ENCODE data around the gene LIME1.
A peak's percentile ranks its signal among the peaks of the same experiment; 100 is the strongest.

The LIME1 gene

GRCh38 chr20:63735859-63736718, at the start of gene LIME1:
Gene LIME1, plus strand, starts transcription at chr20:63736664. Its CDS starts 886 bp downstream, at chr20:63737550.
- peak in 2 of 4 experiments; percentile 54 to 78 for DNase-seq

- DNase-seq: no peak
Measured at GRCh38 chr20:63687419-63688178, 48.9 kb upstream of the LIME1 start.

DNA sequence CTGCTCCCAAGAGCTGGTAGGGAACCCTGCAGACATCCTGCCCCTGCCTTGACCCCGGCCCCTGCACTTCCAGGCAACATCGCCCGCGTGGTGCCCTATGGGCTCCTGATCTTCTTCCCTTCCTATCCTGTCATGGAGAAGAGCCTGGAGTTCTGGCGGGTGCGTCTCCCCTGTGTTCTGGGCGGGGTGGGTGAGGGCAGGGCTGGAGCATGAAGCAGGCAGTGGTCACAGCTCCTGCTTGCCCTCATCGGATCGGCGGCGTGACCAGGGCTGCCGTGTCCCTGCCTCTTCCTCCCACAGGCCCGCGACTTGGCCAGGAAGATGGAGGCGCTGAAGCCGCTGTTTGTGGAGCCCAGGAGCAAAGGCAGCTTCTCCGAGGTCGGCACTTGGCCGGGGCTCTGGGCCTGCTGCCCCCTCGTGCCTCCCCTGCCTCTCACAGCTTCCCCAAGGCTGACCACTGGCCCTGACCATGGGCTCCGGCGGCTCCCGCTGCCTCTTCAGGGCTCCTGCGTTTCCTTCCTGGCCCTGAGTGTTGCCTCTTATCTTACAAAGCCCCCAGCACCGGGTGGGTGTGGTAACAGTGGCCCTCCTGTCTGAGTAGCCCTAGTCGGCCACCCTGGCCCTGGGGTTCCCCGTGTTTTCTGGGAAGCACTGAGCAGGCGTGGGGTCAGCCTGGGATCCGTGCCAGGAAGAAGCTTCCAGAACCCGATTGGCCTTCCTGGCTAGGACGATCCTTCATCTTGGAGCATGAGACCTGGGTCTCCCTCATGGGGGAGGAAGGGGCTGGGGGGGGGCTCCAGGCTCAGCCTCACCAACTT, 48.0 kb upstream of the LIME1 start:
- DNase-seq: no peak

DNA sequence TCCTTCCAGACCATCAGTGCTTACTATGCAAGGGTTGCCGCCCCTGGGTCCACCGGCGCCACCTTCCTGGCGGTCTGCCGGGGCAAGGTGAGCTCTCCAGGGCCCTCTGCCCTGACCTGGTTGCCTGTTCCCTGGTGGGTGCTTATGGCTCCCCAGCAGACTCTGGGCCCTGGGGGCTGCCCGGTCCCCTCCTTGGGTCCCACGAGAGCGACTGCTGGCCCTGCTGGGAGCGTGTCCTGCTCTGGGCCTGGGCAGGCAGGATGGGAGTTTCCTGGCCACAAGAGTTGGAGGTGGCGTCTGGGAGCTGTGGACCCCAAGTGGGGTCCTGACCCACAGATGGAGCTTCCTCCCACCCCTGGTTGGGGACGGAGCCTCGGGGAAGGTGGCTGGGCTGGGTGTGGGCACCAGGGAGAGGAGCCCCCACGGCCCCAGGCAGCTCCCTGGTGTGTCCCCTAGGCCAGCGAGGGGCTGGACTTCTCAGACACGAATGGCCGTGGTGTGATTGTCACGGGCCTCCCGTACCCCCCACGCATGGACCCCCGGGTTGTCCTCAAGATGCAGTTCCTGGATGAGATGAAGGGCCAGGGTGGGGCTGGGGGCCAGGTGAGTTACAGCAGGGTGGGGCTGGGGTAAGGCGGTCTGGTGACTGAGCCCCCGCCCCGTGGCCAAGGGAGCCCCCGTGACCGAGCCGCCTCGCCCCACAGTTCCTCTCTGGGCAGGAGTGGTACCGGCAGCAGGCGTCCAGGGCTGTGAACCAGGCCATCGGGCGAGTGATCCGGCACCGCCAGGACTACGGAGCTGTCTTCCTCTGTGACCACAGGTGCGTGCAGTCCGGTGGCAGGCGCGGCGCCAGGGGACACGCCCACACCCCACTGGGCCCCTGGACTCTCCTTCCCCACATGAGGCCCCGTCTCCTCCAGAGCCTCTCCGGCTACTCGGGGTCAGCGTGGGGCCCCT, 47.1 kb upstream of the LIME1 start:
- no peak for DNase-seq

DNA sequence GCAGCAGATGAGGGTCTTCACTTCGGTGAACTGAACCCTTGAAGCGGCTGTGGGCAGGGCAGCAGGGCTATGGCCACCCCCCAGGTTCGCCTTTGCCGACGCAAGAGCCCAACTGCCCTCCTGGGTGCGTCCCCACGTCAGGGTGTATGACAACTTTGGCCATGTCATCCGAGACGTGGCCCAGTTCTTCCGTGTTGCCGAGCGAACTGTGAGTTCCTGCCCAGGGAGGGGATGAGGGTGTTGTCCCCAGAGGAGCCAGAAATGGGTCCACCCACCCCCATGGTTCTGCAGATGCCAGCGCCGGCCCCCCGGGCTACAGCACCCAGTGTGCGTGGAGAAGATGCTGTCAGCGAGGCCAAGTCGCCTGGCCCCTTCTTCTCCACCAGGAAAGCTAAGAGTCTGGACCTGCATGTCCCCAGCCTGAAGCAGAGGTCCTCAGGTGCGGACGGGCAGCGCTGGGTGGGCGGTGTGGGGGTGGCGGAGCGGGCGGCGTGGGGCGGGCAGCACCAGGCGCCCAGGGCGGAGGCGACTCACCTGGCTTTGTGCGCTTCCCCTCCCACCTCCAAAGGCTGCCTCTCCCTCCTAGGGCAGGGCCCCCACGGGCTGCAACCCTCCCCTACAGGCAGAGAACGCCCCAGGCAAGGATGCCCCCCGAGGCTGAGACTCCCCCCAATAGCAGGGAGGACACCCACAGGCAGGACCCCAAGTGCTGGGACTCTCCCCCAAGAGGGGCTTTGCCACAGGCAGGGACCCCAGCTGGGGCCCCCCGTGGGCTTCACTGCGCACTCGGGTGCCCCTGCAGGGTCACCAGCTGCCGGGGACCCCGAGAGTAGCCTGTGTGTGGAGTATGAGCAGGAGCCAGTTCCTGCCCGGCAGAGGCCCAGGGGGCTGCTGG, 46.2 kb upstream of the LIME1 start:
- no peak for DNase-seq

DNA sequence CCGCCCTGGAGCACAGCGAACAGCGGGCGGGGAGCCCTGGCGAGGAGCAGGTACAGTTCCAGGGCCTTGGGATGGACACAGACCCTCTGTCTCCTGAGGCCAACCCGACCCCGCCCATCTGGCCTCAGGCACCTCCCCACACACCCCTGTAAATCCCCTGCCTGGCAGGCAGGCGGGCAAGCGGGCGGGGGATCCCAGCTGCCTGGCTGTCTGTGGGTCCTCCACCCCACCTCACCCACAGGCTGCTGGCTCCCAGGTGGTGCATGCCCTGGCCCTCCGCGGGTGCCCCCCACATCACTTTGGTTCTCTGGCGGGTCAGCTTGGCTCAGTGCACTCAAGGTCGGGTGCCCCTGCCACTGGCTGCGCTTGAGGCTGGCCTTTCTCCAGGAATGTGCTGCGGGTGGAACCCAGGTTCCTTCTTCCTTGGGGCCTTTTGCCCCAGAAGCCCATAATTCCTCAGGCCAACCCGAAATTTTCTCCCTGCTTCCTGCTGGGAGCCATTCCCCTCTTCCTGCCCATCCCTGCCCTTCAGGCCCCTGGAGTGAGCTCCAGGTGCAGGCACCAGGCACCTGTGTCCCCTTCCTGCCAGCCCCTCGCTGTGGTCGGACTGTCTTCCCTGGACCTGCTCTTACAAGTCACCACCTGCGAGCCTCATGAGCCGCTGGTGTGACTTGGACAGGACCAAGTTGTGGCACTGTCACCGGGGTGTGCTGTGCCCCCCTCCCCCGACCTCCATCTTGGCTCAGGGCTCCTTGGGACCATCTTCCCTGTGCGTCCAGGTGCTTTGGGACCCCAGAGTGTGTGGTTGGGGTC, 45.4 kb upstream of the LIME1 start:
- no peak for DNase-seq

- DNase-seq: no peak
Measured at GRCh38 chr20:63691711-63692435, 44.6 kb upstream of the LIME1 start.

DNA sequence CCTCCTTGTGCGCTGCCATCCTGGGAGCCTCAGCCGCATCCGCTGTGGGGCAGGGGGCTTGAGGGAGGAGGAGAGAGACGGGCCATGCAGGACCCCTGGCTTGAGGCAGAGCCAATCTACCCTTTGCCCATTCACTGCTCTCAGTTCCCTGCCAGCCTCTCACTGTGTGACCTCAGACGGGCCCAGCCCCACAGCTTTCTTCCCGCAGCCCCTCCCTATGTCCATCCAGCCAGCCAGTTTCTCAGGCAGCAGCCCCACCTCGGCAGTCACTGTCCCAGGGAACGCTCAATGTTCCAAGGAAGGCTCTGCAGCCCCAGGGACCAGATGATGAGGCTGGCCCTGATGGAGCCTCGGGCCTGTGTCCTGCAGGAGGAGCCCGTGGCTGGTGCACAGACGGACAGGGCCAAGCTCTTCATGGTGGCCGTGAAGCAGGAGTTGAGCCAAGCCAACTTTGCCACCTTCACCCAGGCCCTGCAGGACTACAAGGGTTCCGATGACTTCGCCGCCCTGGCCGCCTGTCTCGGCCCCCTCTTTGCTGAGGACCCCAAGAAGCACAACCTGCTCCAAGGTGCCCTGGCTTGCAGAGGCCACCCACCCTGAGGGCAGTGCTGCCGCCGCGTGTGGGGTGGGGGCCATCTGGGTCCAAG, 43.9 kb upstream of the LIME1 start:
- no peak for DNase-seq

- no peak for DNase-seq
Measured at GRCh38 chr20:63693083-63693732, 43.3 kb upstream of the LIME1 start.

GRCh38 chr20:63693733-63694583, 42.5 kb upstream of the LIME1 start:
- DNase-seq: no peak

GRCh38 chr20:63694584-63695423, 41.7 kb upstream of the LIME1 start:
- DNase-seq: no peak

GRCh38 chr20:63695424-63696305, 40.8 kb upstream of the LIME1 start:
- DNase-seq: no peak

DNA sequence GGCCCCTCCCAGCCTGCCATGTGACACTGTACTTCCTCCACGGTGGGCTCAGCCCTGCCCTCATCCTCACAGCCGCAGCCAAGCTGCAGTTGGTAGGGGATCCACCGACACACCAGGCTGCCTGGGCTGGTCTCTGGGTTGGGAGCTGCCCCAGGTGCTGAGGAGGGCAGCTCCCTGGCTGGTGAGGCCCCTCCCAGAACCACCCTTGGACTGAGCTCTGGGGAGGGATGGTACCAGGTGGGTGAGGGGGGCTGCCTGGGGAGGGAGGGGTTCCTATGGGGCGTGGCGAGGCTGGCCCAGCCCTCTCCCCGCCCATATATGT, 40.2 kb upstream of the LIME1 start:
- DNase-seq: peak in 2 of 4 experiments; percentile 19 to 28

DNA sequence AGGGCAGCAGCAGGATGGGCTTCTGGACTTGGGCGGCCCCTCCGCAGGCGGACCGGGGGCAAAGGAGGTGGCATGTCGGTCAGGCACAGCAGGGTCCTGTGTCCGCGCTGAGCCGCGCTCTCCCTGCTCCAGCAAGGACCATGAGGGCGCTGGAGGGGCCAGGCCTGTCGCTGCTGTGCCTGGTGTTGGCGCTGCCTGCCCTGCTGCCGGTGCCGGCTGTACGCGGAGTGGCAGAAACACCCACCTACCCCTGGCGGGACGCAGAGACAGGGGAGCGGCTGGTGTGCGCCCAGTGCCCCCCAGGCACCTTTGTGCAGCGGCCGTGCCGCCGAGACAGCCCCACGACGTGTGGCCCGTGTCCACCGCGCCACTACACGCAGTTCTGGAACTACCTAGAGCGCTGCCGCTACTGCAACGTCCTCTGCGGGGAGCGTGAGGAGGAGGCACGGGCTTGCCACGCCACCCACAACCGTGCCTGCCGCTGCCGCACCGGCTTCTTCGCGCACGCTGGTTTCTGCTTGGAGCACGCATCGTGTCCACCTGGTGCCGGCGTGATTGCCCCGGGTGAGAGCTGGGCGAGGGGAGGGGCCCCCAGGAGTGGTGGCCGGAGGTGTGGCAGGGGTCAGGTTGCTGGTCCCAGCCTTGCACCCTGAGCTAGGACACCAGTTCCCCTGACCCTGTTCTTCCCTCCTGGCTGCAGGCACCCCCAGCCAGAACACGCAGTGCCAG, 39.7 kb upstream of the LIME1 start, which contains the start of gene TNFRSF6B:
Gene TNFRSF6B (plus strand): TSS at position 25 of the 729 bp plus-strand sequence. CDS start 116 bp downstream, at position 141.
- DNase-seq: peak in 1 of 4 experiments; percentile 20
